Chondrocyte (in vitro differentiated cells): Measurements from ENCODE around the gene L3MBTL3. TPM values are rescaled to one million over a fixed set of nuclear protein-coding genes. Genes with fewer than 3 reads are reported as not detected.

Source experiments
- DNase-seq: peaks from one replicate; pipeline ENCODE4 v3.0.0; 2021; ENCODE audit warnings: mixed read lengths, low spot score
- H3K27ac Mint-ChIP-seq: one replicate; pipeline ENCODE4 v1.8.0; 2021; ENCODE audit warnings: mild to moderate bottlenecking, moderate library complexity, mixed read lengths; ENCODE audit not compliant: unreplicated experiment
- H3K27me3 Mint-ChIP-seq: 2 replicates; pipeline ENCODE4 v1.8.0; 2021; ENCODE audit warnings: low read depth, mixed read lengths
- H3K36me3 Mint-ChIP-seq: 2 replicates; pipeline ENCODE4 v1.8.0; 2021; ENCODE audit warnings: low read depth, mixed read lengths
- H3K4me1 Mint-ChIP-seq: 2 replicates; pipeline ENCODE4 v1.8.0; 2021; ENCODE audit warnings: low read depth, mild to moderate bottlenecking, mixed read lengths
- H3K4me3 Mint-ChIP-seq: one replicate; pipeline ENCODE4 v1.8.0; 2021; ENCODE audit warnings: mild to moderate bottlenecking, moderate library complexity, mixed read lengths; ENCODE audit not compliant: unreplicated experiment
- H3K9me3 Mint-ChIP-seq: 2 replicates; pipeline ENCODE4 v1.8.0; 2021; ENCODE audit warnings: low read depth, mixed read lengths
- total RNA-seq: library from RNA; stranded (reverse); gene quantifications from 3 replicates; pipeline ENCODE4 v1.2.1, GENCODE V29; 2021
- TF ChIP-seq, protein P1 (sequence below): fragments of 200-600 bp; sonication (generic); IDR thresholded peaks from 2 replicates; pipeline ENCODE4 v1.5.0; 2021; ENCODE audit warnings: antibody characterized with exemption, mild to moderate bottlenecking, moderate library complexity

The L3MBTL3 gene
- total RNA-seq, 1 donor from 2014 or later, result 15.4 TPM

DNA sequence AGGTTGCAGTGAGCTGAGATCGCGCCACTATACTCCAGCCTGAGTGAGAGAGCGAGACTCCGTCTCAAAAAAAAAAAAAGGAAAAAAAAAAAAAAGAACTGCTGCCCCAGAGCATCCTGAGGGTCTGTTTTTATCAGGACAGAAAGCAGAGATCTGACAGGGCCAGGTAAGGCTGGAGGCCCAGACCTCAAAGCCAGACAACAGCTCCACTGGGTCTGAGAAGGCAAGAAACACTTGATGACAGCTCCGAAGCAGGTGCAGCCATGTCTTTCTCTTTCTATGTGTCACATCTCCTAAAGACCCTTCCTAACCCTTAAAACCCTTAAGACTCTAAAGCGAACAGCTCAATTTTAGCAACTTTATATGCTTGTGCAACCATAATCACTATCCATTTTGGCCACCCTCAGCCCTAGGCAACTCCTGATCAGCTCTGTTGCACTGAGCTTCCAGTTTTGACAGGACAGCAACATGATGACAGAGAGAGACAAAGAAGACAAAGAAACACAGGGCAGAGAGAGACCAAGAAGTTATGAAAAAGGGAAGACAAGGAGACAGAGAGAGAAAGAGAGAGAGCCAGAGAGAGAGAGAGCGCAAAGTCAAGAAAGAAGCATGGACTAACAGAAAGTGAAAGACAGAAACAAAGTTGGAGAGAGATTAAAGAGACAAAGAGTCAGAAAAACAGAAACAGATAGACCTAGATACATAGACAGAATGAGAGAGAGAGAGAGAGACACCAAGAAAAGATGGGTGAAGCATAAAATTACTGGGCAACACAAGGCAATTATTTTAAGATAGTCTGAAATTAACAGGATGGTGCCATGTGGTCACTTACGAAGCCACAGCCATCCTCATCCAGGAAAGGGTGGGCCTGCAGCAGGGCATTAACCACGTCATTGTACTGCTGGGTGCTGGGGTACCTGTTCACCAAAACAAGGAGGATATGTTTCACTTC lies 165.2 kb downstream of the L3MBTL3 start:
- Mint-ChIP-seq H3K4me1 (peaks cover 9% of the 10 kb centered on the region), H3K4me3 (no peak overlapping the region), H3K36me3 (no peaks in the 10 kb centered on the region), H3K27ac (no peak overlapping the region), H3K9me3 (no peaks in the 10 kb centered on the region), H3K27me3 (no peaks in the 10 kb centered on the region)
- no peak for DNase-seq
- TF ChIP-seq, protein P1, sequence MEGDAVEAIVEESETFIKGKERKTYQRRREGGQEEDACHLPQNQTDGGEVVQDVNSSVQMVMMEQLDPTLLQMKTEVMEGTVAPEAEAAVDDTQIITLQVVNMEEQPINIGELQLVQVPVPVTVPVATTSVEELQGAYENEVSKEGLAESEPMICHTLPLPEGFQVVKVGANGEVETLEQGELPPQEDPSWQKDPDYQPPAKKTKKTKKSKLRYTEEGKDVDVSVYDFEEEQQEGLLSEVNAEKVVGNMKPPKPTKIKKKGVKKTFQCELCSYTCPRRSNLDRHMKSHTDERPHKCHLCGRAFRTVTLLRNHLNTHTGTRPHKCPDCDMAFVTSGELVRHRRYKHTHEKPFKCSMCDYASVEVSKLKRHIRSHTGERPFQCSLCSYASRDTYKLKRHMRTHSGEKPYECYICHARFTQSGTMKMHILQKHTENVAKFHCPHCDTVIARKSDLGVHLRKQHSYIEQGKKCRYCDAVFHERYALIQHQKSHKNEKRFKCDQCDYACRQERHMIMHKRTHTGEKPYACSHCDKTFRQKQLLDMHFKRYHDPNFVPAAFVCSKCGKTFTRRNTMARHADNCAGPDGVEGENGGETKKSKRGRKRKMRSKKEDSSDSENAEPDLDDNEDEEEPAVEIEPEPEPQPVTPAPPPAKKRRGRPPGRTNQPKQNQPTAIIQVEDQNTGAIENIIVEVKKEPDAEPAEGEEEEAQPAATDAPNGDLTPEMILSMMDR, result no peak

DNA sequence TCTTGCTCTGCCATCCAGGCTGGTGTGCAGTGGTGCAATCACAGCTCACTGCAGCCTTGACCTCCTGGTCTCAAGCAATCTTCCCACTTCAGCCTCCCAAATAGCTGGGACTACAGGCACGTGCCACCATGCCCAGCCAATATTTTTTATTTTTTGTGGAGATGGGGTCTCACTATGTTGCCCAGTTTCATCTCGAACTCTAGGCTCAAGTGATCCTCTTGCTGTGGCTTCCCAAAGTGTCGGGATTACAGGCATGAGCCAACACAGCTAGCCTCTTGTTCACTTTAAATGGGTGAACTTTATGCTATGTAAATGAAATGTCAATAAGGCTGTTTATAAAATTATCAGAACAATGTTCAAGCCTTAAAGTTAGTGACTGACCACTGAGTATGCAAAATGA lies 167.3 kb downstream of the L3MBTL3 start:
- Mint-ChIP-seq H3K27ac (no peak overlapping the region), H3K27me3 (no peaks in the 10 kb centered on the region), H3K36me3 (peaks cover 1% of the 10 kb centered on the region), H3K9me3 (no peaks in the 10 kb centered on the region), H3K4me1 (no peaks in the 10 kb centered on the region), H3K4me3 (no peak overlapping the region)
- no peak for DNase-seq
- TF ChIP-seq, protein P1, result no peak

DNA sequence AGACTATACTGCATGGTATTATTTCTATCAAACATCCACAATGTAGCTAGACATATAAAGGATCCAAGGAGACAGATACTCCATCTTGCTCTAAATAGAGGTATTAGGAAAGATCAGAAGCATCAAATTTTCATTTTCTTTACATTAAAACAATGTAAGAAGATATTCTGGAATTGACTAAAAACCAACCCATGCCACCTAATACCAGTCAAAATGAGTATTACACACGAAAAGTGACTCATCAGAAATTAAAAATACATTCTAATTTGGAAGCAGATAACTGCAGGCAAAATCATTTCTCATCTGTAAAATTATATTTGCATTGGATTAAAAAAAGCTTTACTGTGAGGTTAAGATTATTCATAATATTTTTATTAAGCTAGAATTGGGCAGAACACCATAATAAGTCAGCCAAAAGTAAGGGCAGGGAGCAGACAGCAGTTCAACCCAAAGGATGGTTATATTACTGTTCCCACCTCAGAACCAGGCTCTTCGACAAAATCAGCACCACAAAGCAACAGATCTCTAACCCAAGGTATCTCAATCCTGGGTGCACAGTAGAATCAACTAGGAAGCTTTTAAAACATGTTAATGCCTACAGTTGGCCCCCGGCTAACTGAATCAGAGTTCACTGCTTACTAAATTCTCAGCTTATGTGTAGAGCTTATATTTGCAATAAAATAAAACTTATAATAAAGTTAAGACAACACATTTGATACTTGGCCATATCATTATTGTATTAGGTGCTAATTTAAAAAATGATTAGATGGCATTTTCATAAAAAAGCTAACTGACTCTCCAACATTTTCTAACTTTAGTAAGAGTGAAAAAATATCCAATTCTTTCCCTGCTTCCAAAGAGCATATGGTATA lies 169.2 kb downstream of the L3MBTL3 start:
- H3K4me3 Mint-ChIP-seq, result no peak overlapping the region
- H3K27ac Mint-ChIP-seq, result no peak overlapping the region
- TF ChIP-seq, protein P1, result no peak
- H3K27me3 Mint-ChIP-seq, result no peaks in the 10 kb centered on the region
- H3K36me3 Mint-ChIP-seq, result peaks cover 1% of the 10 kb centered on the region
- H3K4me1 Mint-ChIP-seq, result no peaks in the 10 kb centered on the region
- DNase-seq, result no peak
- no peaks in the 10 kb centered on the region for H3K9me3 Mint-ChIP-seq

DNA sequence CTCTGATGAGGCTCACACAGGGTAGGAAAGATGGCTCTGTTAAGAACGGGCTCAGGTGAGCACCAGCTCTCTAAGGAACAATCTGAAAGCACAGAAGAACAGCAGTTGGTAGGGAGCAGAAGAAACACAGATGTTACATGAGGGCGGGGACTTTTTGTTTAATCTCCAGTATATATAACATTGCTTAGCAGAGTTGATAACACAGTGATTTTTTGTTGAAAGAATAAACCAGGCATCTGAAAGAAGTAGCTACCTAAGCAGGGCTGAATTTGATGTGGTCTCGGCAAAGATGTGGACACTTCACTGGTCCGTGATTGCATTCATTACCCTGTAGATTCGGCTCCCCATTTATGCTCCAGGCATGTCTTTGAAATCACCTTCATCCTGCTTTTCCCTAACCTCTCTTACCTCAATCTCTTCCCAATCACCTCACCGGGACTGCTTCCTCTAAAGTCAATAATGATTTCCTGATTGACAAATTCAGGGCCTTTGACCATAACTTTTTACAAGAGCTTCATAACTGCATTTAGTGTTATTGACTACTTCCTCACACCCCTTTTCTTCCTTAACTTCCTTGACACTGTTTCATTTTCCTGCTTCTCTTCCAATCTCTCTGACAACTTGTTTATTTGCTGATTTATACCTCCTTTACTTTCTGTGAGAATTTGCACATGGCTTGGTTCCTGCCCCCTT lies 170.0 kb downstream of the L3MBTL3 start:
- no peak for DNase-seq
- TF ChIP-seq, protein P1, result no peak
- Mint-ChIP-seq H3K4me3 (no peak overlapping the region), H3K9me3 (no peaks in the 10 kb centered on the region), H3K36me3 (peaks cover 1% of the 10 kb centered on the region), H3K4me1 (no peaks in the 10 kb centered on the region), H3K27me3 (no peaks in the 10 kb centered on the region), H3K27ac (no peak overlapping the region)
